CD4-positive, alpha-beta T cell treated with Interleukin-6 at 100 ng/mL for 8 hours (primary cell): Measurements from ENCODE around the gene DAB2IP.

Source experiments
- DNase-seq: peaks from one replicate; pipeline ENCODE4 v3.0.0-alpha.2; 2020; ENCODE audit warnings: mixed read lengths, low spot score

The DAB2IP gene

GRCh38 chr9:121818016-121818661 is 166.7 kb downstream of the DAB2IP start:
- no peak for DNase-seq

GRCh38 chr9:121818841-121819427 is 167.5 kb downstream of the DAB2IP start:
- DNase-seq = no peak

- no peak for DNase-seq
Measured at GRCh38 chr9:121819428-121820231, 168.2 kb downstream of the DAB2IP start.

- DNase-seq = no peak
Measured at GRCh38 chr9:121820286-121821005, 169.0 kb downstream of the DAB2IP start.

GRCh38 chr9:121821326-121821725 is 169.9 kb downstream of the DAB2IP start:
- DNase-seq = no peak

- no peak for DNase-seq
Measured at GRCh38 chr9:121822093-121823085, 171.0 kb downstream of the DAB2IP start.

DNA sequence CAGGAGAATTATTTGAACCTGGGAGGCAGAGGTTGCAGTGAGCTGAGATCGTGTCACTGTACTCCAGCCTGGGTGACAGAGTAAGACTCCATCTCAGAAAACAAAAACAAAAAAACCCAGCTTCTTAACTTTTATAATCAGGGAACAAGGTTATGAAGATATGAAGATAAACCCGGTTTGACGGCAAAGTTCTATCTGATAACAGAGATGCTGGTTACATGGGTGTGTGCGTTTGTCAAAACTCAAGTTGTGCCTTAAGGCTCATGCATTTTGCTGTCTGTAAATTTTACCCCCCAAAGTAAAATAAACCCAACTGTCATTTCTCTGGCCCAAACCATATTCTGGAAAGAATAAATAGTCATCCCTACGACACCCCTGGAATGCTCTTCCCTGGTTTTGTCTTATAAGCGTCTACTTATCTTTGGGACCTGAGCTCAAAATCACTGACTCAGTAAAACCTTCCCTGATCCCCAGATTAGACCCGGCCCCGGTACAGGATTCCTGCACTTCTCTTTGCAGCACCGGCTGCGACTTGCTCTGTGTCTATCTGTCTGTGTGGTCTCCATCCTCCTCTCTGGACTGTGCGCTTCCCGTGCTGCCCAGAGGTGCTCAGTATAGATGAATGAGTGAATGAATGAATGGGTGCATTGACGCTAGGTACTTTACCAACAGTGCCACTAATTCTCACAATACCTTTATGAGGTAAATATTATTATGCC is 172.2 kb downstream of the DAB2IP start:
- DNase-seq = no peak

GRCh38 chr9:121824651-121825030 is 173.2 kb downstream of the DAB2IP start:
- DNase-seq = no peak

- DNase-seq = no peak
Measured at GRCh38 chr9:121825031-121825691, 173.7 kb downstream of the DAB2IP start.

- no peak for DNase-seq
Measured at GRCh38 chr9:121826711-121827110, 175.3 kb downstream of the DAB2IP start.

DNA sequence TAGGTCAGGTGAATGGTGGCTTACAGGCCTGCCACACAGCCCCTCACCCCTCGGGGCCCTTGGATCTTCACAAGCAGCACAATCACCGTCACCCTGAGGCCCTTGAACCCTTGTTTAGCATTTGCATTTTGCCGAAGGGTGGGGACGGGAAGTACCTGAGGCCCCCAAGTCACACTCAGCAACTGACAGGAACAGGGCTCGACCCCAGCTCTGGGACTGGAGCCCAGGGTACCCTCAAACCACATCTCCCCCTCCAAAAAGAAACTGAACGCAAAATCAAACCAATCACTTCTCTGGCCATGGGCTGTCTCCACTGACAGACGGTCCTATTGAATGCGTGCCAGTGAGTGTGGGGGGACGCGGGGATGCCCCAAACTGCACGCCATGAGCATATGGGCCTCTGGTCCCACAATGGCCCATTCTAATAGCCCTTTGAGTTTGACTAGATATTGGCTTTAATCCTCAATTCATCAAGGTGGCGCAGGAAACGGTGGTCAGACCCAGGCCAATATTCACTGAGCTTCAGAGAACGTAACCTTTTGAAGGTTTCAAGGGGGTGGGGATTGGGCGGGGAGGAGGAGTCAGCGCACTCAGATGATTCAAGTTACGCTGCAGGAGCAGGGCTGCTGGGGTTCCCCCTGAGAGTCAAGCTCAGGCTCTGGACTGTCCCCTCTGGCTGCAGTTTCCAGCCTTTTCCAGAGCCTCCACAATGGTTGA is 176.0 kb downstream of the DAB2IP start:
- no peak for DNase-seq

DNA sequence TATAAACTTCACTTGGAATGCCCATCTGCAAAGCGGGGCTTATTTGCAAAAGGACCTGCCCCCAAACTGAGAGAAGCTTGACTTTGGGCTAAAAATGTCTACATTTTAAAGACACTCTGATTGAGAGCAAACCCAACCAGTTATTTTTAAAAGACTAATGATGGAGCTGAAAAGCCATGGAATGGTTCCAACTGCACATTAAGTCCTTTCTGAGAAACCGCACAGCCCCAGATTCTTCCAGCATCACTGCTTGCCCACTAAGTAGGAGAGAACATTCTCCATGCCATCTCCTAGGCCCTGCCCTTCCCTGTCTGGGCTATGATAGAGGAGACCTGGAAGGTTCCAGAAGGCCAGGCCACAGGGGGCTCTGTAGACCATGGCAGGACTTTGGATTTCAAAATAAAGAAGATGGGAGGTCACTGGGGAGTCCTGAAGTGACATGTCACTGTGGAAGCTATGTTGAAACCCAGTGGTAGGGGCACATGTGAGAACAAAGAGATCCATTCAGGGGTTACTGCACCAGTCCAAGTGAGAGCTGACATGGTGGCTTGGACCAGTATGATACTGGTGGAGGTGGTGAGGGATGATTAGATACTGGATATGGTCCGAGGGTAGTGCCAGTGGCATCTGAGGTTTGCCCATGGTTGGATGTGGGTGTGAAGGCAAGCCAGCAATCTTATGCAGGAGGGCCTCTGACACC is 179.2 kb downstream of the DAB2IP start:
- DNase-seq = no peak

DNA sequence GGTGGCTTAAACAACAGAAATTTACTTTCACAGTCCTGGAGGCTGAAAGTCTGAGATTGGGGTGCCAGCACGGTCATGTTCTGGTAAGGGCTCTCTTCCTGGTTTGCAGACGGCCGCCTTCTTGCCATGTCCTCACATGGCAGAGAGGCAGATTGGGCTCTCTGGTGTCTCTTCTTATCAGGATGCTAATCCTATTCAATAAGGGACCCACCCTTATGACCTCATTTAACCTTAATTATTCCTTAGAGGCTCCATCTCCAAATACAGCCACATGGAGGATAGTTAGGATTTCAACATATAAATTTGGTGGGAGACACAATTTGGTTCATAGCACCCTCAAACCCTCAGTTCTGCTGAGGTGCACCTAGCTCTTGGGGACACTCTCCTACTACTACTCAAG is 180.4 kb downstream of the DAB2IP start:
- no peak for DNase-seq

- no peak for DNase-seq
Measured at GRCh38 chr9:121833061-121833460, 181.6 kb downstream of the DAB2IP start.
